ENCODE measurements around the gene FOXR1.

- TF ChIP-seq EZH2 (IDR thresholded peaks at IDR 0.05; ENCODE audit: insufficient read depth, low read length) (no peak), CTCF (IDR thresholded peaks at IDR 0.05; ENCODE audit: insufficient read depth, low read depth, low read length) (no peak)
Measured at GRCh38 chr11:118924591-118925585, 46.7 kb upstream of the FOXR1 start.
